Omental fat pad (tissue), 4 donors: Measurements from ENCODE around the gene ZSWIM3. TPM values are rescaled to one million over a fixed set of nuclear protein-coding genes. Genes with fewer than 3 reads are reported as not detected.

ENCODE experiments used
- ATAC-seq: fragments of 150-250 bp; one replicate; pipeline ENCODE4 v1.9.1; 2016; ENCODE audit warnings: mild to moderate bottlenecking, moderate library complexity; ENCODE audit not compliant: low FRiP score
- DNase-seq: peaks from one replicate; pipeline ENCODE4 v3.0.0-alpha.2; 2019; ENCODE audit warnings: low spot score
- CTCF ChIP-seq, 3 donors: fragments of 450-650 bp; IDR thresholded peaks; one replicate each; pipeline ENCODE4 v1.5.1; 2016 to 2017; ENCODE audit warnings: antibody characterized with exemption in 3 of 3, mild to moderate bottlenecking in 3 of 3, moderate library complexity in 2 of 3
- total RNA-seq, 4 donors: library from RNA; depleted of rRNA; stranded (reverse); fragments of >200 nt; gene quantifications; one replicate each; pipeline ENCODE4 v1.1.0, GENCODE V29; 2016

The ZSWIM3 gene
- total RNA-seq, 4 donors from 2014 or later: 2.3 to 5.0 (median 3.1) TPM

- no peak for DNase-seq
- ATAC-seq: no peak
- no peak for TF ChIP-seq CTCF (IDR thresholded peaks at IDR 0.05)
These were observed 62.4 kb downstream of the ZSWIM3 start for GRCh38 chr20:45919542-45920399.

GRCh38 chr20:45920462-45921336 lies 63.3 kb downstream of the ZSWIM3 start:
- DNase-seq (no peak), ATAC-seq (no peak)
- no peak for TF ChIP-seq CTCF (IDR thresholded peaks at IDR 0.05)

GRCh38 chr20:45921337-45922189 lies 64.1 kb downstream of the ZSWIM3 start:
- TF ChIP-seq CTCF (IDR thresholded peaks at IDR 0.05): no peak
- no peak for ATAC-seq
- DNase-seq: no peak

GRCh38 chr20:45924391-45925261 lies 67.2 kb downstream of the ZSWIM3 start:
- peak; percentile 70 for ATAC-seq
- DNase-seq: no peak
- no peak for TF ChIP-seq CTCF (IDR thresholded peaks at IDR 0.05)

- no peak for TF ChIP-seq CTCF (IDR thresholded peaks at IDR 0.05)
- no peak for ATAC-seq
- no peak for DNase-seq
These were observed 68.5 kb downstream of the ZSWIM3 start for GRCh38 chr20:45925821-45926506.
